HG02884 (cell line): ENCODE measurements around the gene L3MBTL2.
A peak's percentile ranks its signal among the peaks of the same experiment; 100 is the strongest.
"Not testable (repeated sequence)": the region's sequence is repeated elsewhere in the genome, so short reads cannot be mapped to it uniquely, and the experiment has no call there.

ENCODE experiments used
- ATAC-seq: cut with Tn5 transposase; IDR thresholded peaks from one replicate; pipeline ENCODE4 v1.9.1; 2021; ENCODE audit warnings: mild to moderate bottlenecking, moderate library complexity; ENCODE audit not compliant: unreplicated experiment

L3MBTL2 gene

GRCh38 chr22:41204992-41205900 is at the start of gene L3MBTL2:
Gene L3MBTL2, plus strand, starts transcription at chr22:41205312. Its CDS starts 51 bp downstream, at chr22:41205363.
- ATAC-seq, result peak; percentile 94

DNA sequence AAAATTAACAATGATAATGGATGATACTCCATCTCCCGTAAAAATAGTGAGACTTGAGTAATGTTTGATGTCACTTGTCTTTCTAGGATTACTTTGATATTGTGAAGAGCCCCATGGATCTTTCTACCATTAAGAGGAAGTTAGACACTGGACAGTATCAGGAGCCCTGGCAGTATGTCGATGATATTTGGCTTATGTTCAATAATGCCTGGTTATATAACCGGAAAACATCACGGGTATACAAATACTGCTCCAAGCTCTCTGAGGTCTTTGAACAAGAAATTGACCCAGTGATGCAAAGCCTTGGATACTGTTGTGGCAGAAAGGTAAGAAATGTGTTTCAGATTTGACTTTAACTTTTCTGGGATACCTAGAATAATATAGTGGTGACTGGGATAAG is 48.0 kb upstream of the L3MBTL2 start:
- ATAC-seq, result no peak

GRCh38 chr22:41169157-41169556 is 36.0 kb upstream of the L3MBTL2 start:
- ATAC-seq, result no peak

- no peak for ATAC-seq
Measured at GRCh38 chr22:41171996-41172395, 33.1 kb upstream of the L3MBTL2 start.

DNA sequence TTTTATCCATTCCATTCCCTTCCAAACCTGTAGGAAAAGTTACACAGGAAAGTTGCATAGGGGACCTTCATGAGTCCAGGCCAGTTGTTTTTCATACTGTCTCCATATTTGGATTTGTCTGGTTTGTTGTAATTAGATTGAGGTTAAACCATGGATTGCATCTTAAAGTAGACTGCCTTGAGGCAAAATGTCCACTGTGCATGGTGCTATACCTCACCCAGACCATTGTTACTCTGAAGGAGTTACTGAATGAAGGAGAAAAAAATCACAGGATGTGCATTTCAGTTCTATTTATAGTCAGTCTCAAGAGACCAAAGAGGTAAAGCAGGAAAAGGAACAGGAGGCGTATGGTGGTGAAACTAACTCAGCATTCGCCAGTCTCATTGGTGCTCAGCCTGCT is 29.6 kb upstream of the L3MBTL2 start:
- no peak for ATAC-seq

- ATAC-seq, result no peak
Measured at GRCh38 chr22:41177040-41177621, 28.0 kb upstream of the L3MBTL2 start.

- ATAC-seq, result no peak
Measured at GRCh38 chr22:41177622-41178424, 27.3 kb upstream of the L3MBTL2 start.

DNA sequence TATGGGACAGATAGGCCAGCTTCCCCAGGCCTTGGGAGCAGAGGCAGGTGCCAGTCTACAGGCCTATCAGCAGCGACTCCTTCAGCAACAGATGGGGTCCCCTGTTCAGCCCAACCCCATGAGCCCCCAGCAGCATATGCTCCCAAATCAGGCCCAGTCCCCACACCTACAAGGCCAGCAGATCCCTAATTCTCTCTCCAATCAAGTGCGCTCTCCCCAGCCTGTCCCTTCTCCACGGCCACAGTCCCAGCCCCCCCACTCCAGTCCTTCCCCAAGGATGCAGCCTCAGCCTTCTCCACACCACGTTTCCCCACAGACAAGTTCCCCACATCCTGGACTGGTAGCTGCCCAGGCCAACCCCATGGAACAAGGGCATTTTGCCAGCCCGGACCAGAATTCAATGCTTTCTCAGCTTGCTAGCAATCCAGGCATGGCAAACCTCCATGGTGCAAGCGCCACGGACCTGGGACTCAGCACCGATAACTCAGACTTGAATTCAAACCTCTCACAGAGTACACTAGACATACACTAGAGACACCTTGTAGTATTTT is 26.6 kb upstream of the L3MBTL2 start:
- ATAC-seq, result no peak

DNA sequence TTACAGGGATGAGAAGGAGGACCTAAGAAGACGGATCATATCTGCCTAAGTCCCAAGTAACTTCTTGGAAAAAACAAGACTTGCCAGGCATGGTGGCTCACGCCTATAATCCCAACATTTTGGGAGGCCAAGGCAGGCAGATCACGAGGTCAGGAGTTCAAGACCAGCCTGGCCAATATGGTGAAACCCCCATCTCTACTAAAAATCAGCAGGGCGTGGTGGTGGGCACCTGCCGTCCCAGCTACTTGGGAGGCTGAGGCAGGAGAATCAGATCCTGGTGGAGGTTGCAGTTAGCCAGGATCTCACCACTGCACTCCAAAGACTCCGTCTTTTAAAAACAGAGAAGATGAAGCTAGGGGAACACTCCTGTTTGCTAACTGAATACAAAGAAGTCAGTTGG is 24.8 kb upstream of the L3MBTL2 start:
- ATAC-seq, result not testable (repeated sequence)

DNA sequence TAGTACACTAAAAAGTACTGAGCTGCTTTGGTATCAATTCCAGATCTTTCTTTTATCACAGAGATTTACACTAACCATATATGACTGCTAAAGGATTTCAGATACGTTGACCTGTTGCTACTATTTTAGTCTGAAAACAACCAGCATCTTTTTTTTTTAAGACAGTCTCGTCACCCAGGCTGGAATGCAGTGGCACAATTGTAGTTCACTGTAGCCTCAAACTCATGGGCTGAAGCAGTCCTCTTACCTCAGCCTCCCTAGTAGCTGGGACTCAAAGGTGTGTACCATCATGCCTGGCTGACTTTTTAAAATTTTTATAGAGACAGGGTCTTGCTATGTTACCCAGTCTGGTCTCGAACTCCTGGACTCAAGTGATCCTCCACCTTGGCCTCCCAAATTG is 24.2 kb upstream of the L3MBTL2 start:
- ATAC-seq, result no peak

- ATAC-seq, result no peak
Measured at GRCh38 chr22:41181349-41182241, 23.5 kb upstream of the L3MBTL2 start.

DNA sequence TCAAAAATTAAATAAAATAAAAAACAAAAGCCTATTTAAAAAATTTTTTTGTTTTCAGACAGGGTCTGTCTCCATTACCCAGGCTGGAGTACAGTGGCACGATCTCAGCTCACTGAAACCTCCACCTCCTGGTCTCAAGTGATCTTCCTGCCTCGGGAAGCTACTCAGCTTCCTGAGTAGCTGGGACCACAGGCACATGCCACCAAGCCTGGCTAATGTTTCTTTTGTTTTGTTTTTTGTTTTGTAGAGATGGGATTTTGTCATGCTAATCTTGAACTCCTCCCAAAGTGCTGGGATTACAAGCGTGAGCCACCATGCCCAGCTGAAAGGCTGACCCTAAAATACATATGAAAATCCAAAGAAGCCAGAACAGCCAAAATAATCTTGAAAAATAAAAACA is 20.4 kb upstream of the L3MBTL2 start:
- no peak for ATAC-seq

GRCh38 chr22:41191467-41191866 is 13.6 kb upstream of the L3MBTL2 start:
- ATAC-seq, result no peak

- no peak for ATAC-seq
Measured at GRCh38 chr22:41193829-41194228, 11.3 kb upstream of the L3MBTL2 start.

DNA sequence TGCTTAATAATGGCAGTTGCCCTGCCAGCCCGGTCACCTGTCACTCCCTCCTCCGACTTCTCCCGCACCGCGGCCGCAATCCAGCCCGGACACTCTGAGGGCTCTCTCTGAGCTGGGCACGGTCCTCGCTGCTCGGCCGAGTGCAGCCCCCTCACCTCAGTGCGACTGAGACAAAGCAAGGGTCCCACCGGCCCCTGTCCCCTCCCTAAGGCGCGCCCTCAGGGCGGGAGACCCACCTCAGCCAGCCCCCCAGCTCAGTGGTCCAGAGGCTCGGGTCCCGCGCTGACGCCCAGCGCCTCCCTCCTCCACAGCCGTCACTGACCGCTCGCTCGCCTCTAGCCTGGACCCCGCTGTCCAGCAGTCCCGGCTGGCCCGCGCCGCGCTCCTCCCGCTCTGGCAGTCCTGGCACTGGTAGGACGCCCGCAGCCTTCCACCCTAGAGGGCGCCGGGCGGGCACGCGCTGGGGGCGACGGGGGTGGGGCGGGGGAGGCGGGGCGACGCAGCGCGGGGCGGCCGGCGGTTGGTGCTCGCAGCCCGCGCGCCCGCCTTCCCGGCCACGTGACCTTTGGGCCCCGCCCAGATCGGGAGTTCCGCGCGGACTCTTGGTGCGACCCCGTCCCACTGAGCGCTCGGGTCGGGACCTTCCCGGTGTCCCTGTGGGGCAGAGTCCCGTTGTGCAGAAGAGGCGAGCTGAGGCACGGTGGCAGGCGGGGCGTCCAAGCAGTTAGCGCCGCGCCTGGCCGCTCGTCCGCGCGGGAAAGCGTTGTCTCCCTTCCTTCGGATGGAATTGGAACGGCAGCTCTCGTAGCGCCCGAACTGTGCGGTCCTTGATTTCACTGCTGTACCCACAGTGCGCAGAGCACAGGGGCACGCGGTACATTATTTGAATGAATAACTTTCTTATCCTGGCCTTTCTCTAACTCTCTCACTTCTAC is 7.8 kb upstream of the L3MBTL2 start:
- peak; percentile 47 for ATAC-seq

DNA sequence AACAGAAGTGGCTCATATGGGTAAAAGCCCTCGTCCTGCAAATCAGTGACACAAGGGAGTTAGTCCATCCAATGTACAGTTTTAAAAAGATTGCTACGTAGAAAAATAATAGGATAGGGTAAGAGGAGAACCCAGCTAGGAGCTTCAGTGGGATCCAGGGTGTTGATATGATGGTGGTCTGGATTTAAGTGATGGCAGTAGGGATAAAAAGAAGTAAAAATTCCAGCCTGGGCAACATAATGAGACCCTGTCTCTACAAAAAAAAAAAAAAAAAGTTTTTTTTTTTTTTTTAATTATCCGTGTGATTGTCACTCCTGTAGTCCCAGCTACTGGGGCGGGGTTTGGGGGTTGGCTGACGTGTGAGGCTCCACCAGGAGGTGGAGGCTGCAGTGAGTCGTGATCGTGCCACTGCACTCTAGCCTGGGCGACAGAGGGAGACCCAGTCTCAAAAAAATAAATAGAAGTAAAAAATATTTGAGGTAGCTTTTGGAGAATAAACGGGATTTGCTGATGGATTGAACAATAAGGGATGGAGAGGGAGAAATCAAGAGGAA is 7.0 kb upstream of the L3MBTL2 start:
- ATAC-seq, result no peak

DNA sequence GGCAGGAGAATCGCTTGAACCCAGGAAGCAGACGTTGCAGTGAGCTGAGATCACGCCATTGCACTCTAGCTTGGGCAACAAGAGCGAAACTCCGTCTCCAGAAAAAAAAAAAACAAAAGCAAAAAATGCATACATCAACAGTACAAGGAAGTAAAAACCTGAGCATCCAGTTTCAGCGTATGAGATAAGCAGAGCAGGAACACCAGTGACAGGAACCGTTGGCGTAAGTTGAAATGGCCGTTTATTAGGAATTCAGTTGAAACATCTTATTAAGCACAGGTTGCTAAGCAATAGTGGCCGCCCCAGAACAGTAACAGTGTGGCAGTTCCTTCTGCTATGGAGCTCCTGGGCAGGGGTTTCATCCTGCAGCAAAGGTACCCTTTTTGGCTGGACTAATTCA is 4.0 kb upstream of the L3MBTL2 start:
- ATAC-seq, result no peak

DNA sequence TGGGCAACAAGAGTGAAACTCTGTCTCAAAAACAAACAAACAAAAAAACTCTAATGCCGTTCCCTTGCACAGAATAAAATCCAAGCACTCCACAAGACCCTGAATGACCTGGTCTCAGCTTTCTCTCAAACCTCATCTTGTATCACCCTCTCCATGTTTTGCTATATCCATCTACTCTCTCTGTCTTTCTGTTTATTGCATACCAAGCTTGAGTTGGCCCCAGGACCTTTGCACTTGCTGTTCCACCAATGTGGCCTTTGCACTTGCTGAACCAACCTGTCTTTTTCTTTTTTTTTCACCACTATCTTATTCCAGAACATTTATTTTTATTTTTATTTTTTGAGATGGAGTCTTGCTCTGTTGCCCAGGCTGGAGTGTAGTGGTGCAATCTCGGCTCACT is 2.0 kb upstream of the L3MBTL2 start:
- no peak for ATAC-seq

- ATAC-seq, result no peak
Measured at GRCh38 chr22:41204066-41204465, 1.0 kb upstream of the L3MBTL2 start.
